Body of pancreas (tissue), 4 donors: ENCODE data around the gene HSF5. TPM values are rescaled to one million over a fixed set of nuclear protein-coding genes. Genes with fewer than 3 reads are reported as not detected.

ENCODE experiments used
- ATAC-seq: fragments of 150-250 bp; one replicate; pipeline ENCODE4 v1.9.1; 2016
- DNase-seq, 4 donors: peaks; one replicate each; pipeline ENCODE4 v3.0.0-alpha.2; 2019
- H3K27ac ChIP-seq, 4 donors: fragments of 200-600 bp; sonication (generic); 1 replicate in 3 of 4; 2 replicates in 1 of 4; pipeline versions ENCODE4 v1.5.1 to v1.6.1; 2016 to 2019; ENCODE audit warnings: mild to moderate bottlenecking in 1 of 4, mixed read lengths in 1 of 4, moderate library complexity in 1 of 4
- H3K27me3 ChIP-seq, 2 donors: fragments of 200-600 bp; sonication (generic); one replicate each; pipeline ENCODE4 v1.6.0; 2016; ENCODE audit warnings: mild to moderate bottlenecking in 1 of 2
- H3K36me3 ChIP-seq, 2 donors: fragments of 200-600 bp; sonication (generic); replicated peaks in 1 of 2; 2 replicates each; pipeline ENCODE4 v1.5.1; 2016; ENCODE audit warnings: low read depth in 2 of 2; ENCODE audit not compliant: insufficient read depth in 1 of 2
- H3K4me1 ChIP-seq: fragments of 200-600 bp; sonication (generic); one replicate; pipeline ENCODE4 v1.6.0; 2016
- H3K4me3 ChIP-seq, 2 donors: fragments of 200-600 bp; sonication (generic); 1 replicate in 1 of 2; 2 replicates in 1 of 2; pipeline ENCODE4 v1.5.1; 2016 to 2019
- H3K9me3 ChIP-seq, 3 donors: fragments of 200-600 bp; sonication (generic); 1 replicate in 2 of 3; 2 replicates in 1 of 3; pipeline ENCODE4 v1.5.1; 2016
- CTCF ChIP-seq, 7 experiments: fragments of 450-650 bp in 4 of 7; fragments of 200-600 bp in 3 of 7; sonication (generic) in 3 of 7; IDR thresholded peaks; one replicate each; pipeline ENCODE4 v1.5.1; 2016 to 2019; ENCODE audit warnings: antibody characterized with exemption in 7 of 7
- POLR2A ChIP-seq, 3 donors: fragments of 450-650 bp; IDR thresholded peaks; one replicate each; pipeline ENCODE4 v1.6.1; 2016; ENCODE audit warnings: antibody characterized with exemption in 3 of 3, mild to moderate bottlenecking in 2 of 3
- WGBS, 2 donors: methylation state at CpG; one replicate each; pipeline ENCODE4 v1.1.5; 2017; 5-methylcytosine and 5-hydroxymethylcytosine counted together
- intact Hi-C: fragments of 100-400 bp; cut with DNase I; formaldehyde crosslinking; loops from one replicate; pipeline ENCODE4 v1.15.1; 2023
- total RNA-seq, 2 donors: library from RNA; depleted of rRNA; stranded (reverse); fragments of >200 nt; gene quantifications; one replicate each; pipeline ENCODE4 v1.1.0, GENCODE V29; 2016

Gene HSF5
- total RNA-seq, 2 donors from 2014 or later: not detected

DNA sequence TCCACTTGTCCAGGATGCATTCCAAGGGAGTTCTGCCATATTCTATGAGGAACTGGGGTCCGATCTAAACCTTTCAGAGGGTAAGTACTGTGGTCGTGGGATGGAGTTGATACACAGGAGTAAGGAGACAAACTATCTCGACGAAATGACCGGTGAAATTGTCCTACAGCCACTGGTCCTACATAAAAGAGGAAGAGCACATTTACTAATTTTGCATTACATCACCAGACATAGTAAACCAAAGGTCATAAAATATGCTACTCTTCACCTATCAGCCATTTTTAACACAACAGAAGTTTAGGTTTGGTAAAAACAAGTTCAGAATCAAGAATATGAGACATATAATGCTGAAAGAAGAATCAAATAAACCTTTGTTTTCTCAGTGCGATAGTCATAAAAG, 8.1 kb downstream of the HSF5 start:
- H3K9me3 ChIP-seq: no peaks in the 10 kb centered on the region
- DNase-seq (no peak), ATAC-seq (no peak)
- TF ChIP-seq POLR2A (IDR thresholded peaks at IDR 0.05): no peak
- no peak for TF ChIP-seq CTCF (IDR thresholded peaks at IDR 0.05)
- WGBS, 2 donors: 75 to 79% methylated on average over 6 of the region's 6 CpGs
- no peaks in the 10 kb centered on the region for H3K4me1 ChIP-seq
- intact Hi-C loops: no loop called here
- no peaks in the 10 kb centered on the region for H3K27me3 ChIP-seq
- H3K27ac ChIP-seq: no peak overlapping the region
- H3K4me3 ChIP-seq: no peak overlapping the region
- no peaks in the 10 kb centered on the region for H3K36me3 ChIP-seq

- Histone ChIP-seq H3K36me3 (no peaks in the 10 kb centered on the region), H3K4me3 (no peak overlapping the region), H3K27me3 (no peaks in the 10 kb centered on the region), H3K27ac (no peak overlapping the region), H3K9me3 (no peaks in the 10 kb centered on the region), H3K4me1 (no peaks in the 10 kb centered on the region)
- DNase-seq (no peak), ATAC-seq (no peak)
- WGBS, 2 donors: 76 to 78% methylated on average over 17 to 18 of the region's 18 CpGs
- TF ChIP-seq POLR2A (IDR thresholded peaks at IDR 0.05): no peak
- TF ChIP-seq CTCF (IDR thresholded peaks at IDR 0.05): no peak
- intact Hi-C loops: no loop called here
Measured at GRCh38 chr17:58476812-58477211, 11.4 kb downstream of the HSF5 start.

DNA sequence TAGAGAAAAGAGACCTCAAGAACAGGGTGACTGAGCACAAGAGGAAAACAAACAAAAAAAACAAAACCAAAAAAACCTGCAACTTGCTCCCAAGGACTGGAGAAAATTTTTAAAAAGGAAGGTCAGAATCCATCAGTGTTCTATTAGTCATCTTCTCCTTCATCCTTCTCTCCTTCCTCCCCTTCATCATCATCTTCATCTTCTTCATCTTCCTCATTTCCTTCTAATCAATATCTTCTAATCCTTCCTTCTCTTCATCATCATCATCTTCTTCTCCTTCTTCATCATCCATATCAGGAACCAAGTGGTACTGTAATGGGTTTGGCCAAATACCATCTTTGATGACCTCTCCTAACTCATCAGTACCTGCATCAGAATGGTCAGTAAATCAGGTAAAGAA, 12.2 kb downstream of the HSF5 start:
- H3K4me3 ChIP-seq: no peak overlapping the region
- H3K4me1 ChIP-seq: no peaks in the 10 kb centered on the region
- H3K27ac ChIP-seq: no peak overlapping the region
- TF ChIP-seq CTCF (IDR thresholded peaks at IDR 0.05) (no peak), POLR2A (IDR thresholded peaks at IDR 0.05) (no peak)
- no peaks in the 10 kb centered on the region for H3K9me3 ChIP-seq
- intact Hi-C loops: no loop called here
- no peaks in the 10 kb centered on the region for H3K27me3 ChIP-seq
- ATAC-seq: no peak
- no peaks in the 10 kb centered on the region for H3K36me3 ChIP-seq
- DNase-seq: no peak

DNA sequence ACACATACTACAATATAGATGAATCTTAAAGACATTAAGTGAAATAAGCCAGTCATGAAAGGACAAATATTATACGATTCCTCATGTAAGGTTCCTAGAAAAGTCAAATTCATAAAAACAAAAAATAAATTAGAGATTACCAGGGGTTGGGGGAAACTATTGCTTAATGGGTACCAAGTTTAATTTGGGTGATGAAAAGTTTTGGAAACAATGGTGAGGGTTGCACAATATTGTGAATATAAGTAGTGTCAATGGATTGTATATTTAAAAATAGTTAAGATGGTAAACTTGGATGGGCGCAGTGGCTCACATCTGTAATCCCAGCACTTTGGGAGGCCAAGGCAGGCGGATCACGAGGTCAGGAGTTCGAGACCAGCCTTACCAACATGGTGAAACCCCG, 17.9 kb downstream of the HSF5 start:
- 83 to 85% methylated on average over 6 of the region's 6 CpGs for WGBS, 2 donors
- H3K27ac ChIP-seq: no peak overlapping the region
- no peaks in the 10 kb centered on the region for H3K36me3 ChIP-seq
- ATAC-seq (no peak), DNase-seq (no peak)
- no peak overlapping the region for H3K4me3 ChIP-seq
- TF ChIP-seq POLR2A (IDR thresholded peaks at IDR 0.05): no peak
- TF ChIP-seq CTCF (IDR thresholded peaks at IDR 0.05): no peak
- H3K9me3 ChIP-seq: no peaks in the 10 kb centered on the region
- no peaks in the 10 kb centered on the region for H3K4me1 ChIP-seq
- intact Hi-C loops: no loop called here
- H3K27me3 ChIP-seq: no peaks in the 10 kb centered on the region

GRCh38 chr17:58468944-58469343, 19.3 kb downstream of the HSF5 start:
- Histone ChIP-seq H3K4me3 (no peak overlapping the region), H3K27me3 (no peaks in the 10 kb centered on the region), H3K4me1 (no peaks in the 10 kb centered on the region), H3K36me3 (no peaks in the 10 kb centered on the region), H3K9me3 (no peaks in the 10 kb centered on the region), H3K27ac (no peak overlapping the region)
- TF ChIP-seq POLR2A (IDR thresholded peaks at IDR 0.05) (no peak), CTCF (IDR thresholded peaks at IDR 0.05) (no peak)
- WGBS, 2 donors: 52 to 64% methylated on average over 3 of the region's 3 CpGs
- DNase-seq (no peak), ATAC-seq (no peak)
- intact Hi-C loops: no loop called here
